Breast epithelium (tissue), 3 donors: ENCODE measurements around the gene FXYD1.

Source experiments
- CTCF ChIP-seq, 3 donors: fragments of 450-650 bp; IDR thresholded peaks; one replicate each; pipeline ENCODE4 v1.5.1; 2016 to 2017; ENCODE audit warnings: antibody characterized with exemption in 3 of 3, mild to moderate bottlenecking in 3 of 3, moderate library complexity in 3 of 3
- POLR2A ChIP-seq: fragments of 450-650 bp; IDR thresholded peaks from one replicate; pipeline ENCODE4 v1.6.1; 2016; ENCODE audit warnings: antibody characterized with exemption, mild to moderate bottlenecking, moderate library complexity
- POLR2AphosphoS5 ChIP-seq, 3 donors: sonication (generic); formaldehyde crosslinking; IDR thresholded peaks; one replicate each; pipeline ENCODE4 v1.6.1; 2017; ENCODE audit warnings: antibody characterized with exemption in 3 of 3

GRCh38 chr19:35160629-35161433, 22.2 kb downstream of the FXYD1 start:
- TF ChIP-seq CTCF (IDR thresholded peaks at IDR 0.05), result no peak
- TF ChIP-seq POLR2A, result no peak
- no peak for TF ChIP-seq POLR2AphosphoS5 (IDR thresholded peaks at IDR 0.05)
